CD4-positive, alpha-beta T cell treated with Interleukin-15 for 4 hours (primary cell): ENCODE measurements around the gene PCDH1.

Experiments used
- DNase-seq: peaks from one replicate; pipeline ENCODE4 v3.0.0-alpha.2; 2020; ENCODE audit warnings: low spot score

The PCDH1 gene

DNA sequence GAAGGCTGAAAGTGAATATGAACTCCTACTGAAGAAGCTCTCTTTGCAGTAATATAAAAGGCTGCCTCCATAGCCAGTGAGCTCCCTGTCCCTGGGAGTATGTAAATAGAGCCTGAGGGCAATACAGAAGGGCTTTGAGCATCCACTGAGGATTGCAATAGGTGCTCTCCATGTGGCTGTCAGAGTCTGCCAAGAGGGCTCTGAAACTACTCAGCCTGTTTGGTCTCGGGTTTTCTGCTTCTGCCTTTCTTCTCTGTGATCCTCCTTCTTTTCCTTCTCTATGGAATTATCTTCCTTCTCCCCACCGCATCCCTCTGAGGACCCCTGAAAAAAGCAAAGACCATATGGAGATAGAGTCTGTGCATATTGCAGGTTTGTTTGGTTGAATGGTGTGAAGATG lies 69.4 kb downstream of the PCDH1 start:
- DNase-seq: no peak

GRCh38 chr5:141807732-141808131 lies 70.5 kb downstream of the PCDH1 start:
- DNase-seq: no peak

- no peak for DNase-seq
Observed at GRCh38 chr5:141807329-141807728, 70.9 kb downstream of the PCDH1 start.

- DNase-seq: no peak
Observed at GRCh38 chr5:141806626-141807025, 71.6 kb downstream of the PCDH1 start.

- DNase-seq: no peak
Observed at GRCh38 chr5:141805874-141806595, 72.2 kb downstream of the PCDH1 start.

- DNase-seq: no peak
Observed at GRCh38 chr5:141804475-141804874, 73.7 kb downstream of the PCDH1 start.
